Fibroblast of pulmonary artery (primary cell): ENCODE data around the gene DAB1.

ENCODE experiments used
- DNase-seq: peaks from one replicate; pipeline ENCODE4 v3.0.0-alpha.2; 2010; ENCODE audit warnings: low read depth
- H3K4me3 ChIP-seq: replicated peaks from 2 replicates; pipeline ENCODE4 v1.5.1; 2011; ENCODE audit warnings: low read depth, mild to moderate bottlenecking, control low read depth, low read length, moderate library complexity
- CTCF ChIP-seq: IDR thresholded peaks from 2 replicates; pipeline ENCODE4 v1.5.1; 2011; ENCODE audit warnings: mild to moderate bottlenecking, control low read depth, low read length, inconsistent platforms; ENCODE audit errors: missing control alignments

Gene DAB1

GRCh38 chr1:57337623-57338022 is 86.2 kb downstream of the DAB1 start:
- no peak overlapping the region for H3K4me3 ChIP-seq
- no peak for TF ChIP-seq CTCF
- DNase-seq = no peak

- no peak for TF ChIP-seq CTCF
- DNase-seq = no peak
Observed at GRCh38 chr1:57336793-57337192, 87.1 kb downstream of the DAB1 start.

GRCh38 chr1:57331620-57332019 is 92.2 kb downstream of the DAB1 start:
- no peak for DNase-seq
- H3K4me3 ChIP-seq = no peak overlapping the region
- TF ChIP-seq CTCF = no peak

More at GRCh38 chr1:57336793-57337192, 87.1 kb downstream of the DAB1 start:
- H3K4me3 ChIP-seq = no peak overlapping the region

- no peak for DNase-seq
- H3K4me3 ChIP-seq = no peak overlapping the region
Observed at GRCh38 chr1:57329937-57330336, 93.9 kb downstream of the DAB1 start.

GRCh38 chr1:57329001-57329527 is 94.8 kb downstream of the DAB1 start:
- no peak for TF ChIP-seq CTCF
- no peak overlapping the region for H3K4me3 ChIP-seq
- DNase-seq = no peak

More at GRCh38 chr1:57329937-57330336, 93.9 kb downstream of the DAB1 start:
- TF ChIP-seq CTCF = no peak

GRCh38 chr1:57327946-57328345 is 95.9 kb downstream of the DAB1 start:
- no peak for DNase-seq
- H3K4me3 ChIP-seq = no peak overlapping the region
- no peak for TF ChIP-seq CTCF

- H3K4me3 ChIP-seq = no peak overlapping the region
- no peak for TF ChIP-seq CTCF
- no peak for DNase-seq
Observed at GRCh38 chr1:57327336-57327735, 96.5 kb downstream of the DAB1 start.
